ENCODE measurements around the gene VPS39.

GRCh38 chr15:42151141-42151561 lies 57.0 kb downstream of the VPS39 start:
- TF ChIP-seq, protein P1, sequence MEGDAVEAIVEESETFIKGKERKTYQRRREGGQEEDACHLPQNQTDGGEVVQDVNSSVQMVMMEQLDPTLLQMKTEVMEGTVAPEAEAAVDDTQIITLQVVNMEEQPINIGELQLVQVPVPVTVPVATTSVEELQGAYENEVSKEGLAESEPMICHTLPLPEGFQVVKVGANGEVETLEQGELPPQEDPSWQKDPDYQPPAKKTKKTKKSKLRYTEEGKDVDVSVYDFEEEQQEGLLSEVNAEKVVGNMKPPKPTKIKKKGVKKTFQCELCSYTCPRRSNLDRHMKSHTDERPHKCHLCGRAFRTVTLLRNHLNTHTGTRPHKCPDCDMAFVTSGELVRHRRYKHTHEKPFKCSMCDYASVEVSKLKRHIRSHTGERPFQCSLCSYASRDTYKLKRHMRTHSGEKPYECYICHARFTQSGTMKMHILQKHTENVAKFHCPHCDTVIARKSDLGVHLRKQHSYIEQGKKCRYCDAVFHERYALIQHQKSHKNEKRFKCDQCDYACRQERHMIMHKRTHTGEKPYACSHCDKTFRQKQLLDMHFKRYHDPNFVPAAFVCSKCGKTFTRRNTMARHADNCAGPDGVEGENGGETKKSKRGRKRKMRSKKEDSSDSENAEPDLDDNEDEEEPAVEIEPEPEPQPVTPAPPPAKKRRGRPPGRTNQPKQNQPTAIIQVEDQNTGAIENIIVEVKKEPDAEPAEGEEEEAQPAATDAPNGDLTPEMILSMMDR (IDR thresholded peaks at IDR 0.05): no peak
- no peak for TF ChIP-seq POLR2AphosphoS5 (IDR thresholded peaks at IDR 0.05; ENCODE audit: low read depth, low read length)
- TF ChIP-seq, protein P2, sequence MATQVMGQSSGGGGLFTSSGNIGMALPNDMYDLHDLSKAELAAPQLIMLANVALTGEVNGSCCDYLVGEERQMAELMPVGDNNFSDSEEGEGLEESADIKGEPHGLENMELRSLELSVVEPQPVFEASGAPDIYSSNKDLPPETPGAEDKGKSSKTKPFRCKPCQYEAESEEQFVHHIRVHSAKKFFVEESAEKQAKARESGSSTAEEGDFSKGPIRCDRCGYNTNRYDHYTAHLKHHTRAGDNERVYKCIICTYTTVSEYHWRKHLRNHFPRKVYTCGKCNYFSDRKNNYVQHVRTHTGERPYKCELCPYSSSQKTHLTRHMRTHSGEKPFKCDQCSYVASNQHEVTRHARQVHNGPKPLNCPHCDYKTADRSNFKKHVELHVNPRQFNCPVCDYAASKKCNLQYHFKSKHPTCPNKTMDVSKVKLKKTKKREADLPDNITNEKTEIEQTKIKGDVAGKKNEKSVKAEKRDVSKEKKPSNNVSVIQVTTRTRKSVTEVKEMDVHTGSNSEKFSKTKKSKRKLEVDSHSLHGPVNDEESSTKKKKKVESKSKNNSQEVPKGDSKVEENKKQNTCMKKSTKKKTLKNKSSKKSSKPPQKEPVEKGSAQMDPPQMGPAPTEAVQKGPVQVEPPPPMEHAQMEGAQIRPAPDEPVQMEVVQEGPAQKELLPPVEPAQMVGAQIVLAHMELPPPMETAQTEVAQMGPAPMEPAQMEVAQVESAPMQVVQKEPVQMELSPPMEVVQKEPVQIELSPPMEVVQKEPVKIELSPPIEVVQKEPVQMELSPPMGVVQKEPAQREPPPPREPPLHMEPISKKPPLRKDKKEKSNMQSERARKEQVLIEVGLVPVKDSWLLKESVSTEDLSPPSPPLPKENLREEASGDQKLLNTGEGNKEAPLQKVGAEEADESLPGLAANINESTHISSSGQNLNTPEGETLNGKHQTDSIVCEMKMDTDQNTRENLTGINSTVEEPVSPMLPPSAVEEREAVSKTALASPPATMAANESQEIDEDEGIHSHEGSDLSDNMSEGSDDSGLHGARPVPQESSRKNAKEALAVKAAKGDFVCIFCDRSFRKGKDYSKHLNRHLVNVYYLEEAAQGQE (IDR thresholded peaks at IDR 0.05; ENCODE audit: insufficient read depth in 1 of 2, low read depth in 2 of 2, low read length in 1 of 2): no peak

Data from Panc1 (cell line).